Ectodermal cell (in vitro differentiated cells): ENCODE data around the gene PGLYRP1.

Source experiments
- H3K27ac ChIP-seq: 2 replicates; pipeline ENCODE4 v1.7.0; 2013; ENCODE audit warnings: mild to moderate bottlenecking, low read depth, low read length; ENCODE audit not compliant: insufficient read depth, poor library complexity, severe bottlenecking
- H3K27me3 ChIP-seq: 2 replicates; pipeline ENCODE4 v1.7.0; 2013; ENCODE audit warnings: mild to moderate bottlenecking, low read length; ENCODE audit not compliant: insufficient read depth, control insufficient read depth, poor library complexity, severe bottlenecking
- H3K36me3 ChIP-seq: one replicate; pipeline ENCODE4 v1.7.0; 2013; ENCODE audit warnings: low read length; ENCODE audit not compliant: control insufficient read depth, insufficient read depth
- H3K4me1 ChIP-seq: one replicate; pipeline ENCODE4 v1.7.0; 2013; ENCODE audit warnings: low read length; ENCODE audit not compliant: control insufficient read depth, insufficient read depth
- H3K4me3 ChIP-seq: 2 replicates; pipeline ENCODE4 v1.7.0; 2013; ENCODE audit warnings: low read depth, low read length, control low read depth; ENCODE audit not compliant: insufficient read depth
- H3K9me3 ChIP-seq: 2 replicates; pipeline ENCODE4 v1.7.0; 2013; ENCODE audit warnings: mild to moderate bottlenecking, low read length, moderate library complexity; ENCODE audit not compliant: control insufficient read depth
- WGBS, 2 experiments: methylation state at CpG; one replicate each; pipeline ENCODE4 v1.1.7; 2013; ENCODE audit warnings: missing lambda C conversion rate in 2 of 2; 5-methylcytosine and 5-hydroxymethylcytosine counted together

Gene PGLYRP1

GRCh38 chr19:46056536-46056935, 33.7 kb upstream of the PGLYRP1 start:
- WGBS, 2 experiments = 79% methylated on average over 4 of the region's 4 CpGs
- no peaks in the 10 kb centered on the region for H3K4me1 ChIP-seq
- peaks cover 15% of the 10 kb centered on the region for H3K27me3 ChIP-seq
- H3K9me3 ChIP-seq = no peaks in the 10 kb centered on the region
- H3K36me3 ChIP-seq = no peaks in the 10 kb centered on the region
- no peak overlapping the region for H3K27ac ChIP-seq
- H3K4me3 ChIP-seq = no peak overlapping the region

GRCh38 chr19:46052896-46053295, 30.0 kb upstream of the PGLYRP1 start:
- Histone ChIP-seq H3K4me3 (no peak overlapping the region), H3K9me3 (peaks cover 2% of the 10 kb centered on the region), H3K27me3 (peaks cover 15% of the 10 kb centered on the region), H3K4me1 (no peaks in the 10 kb centered on the region), H3K36me3 (no peaks in the 10 kb centered on the region), H3K27ac (no peak overlapping the region)
- WGBS, 2 experiments = 72 to 79% methylated on average over 4 of the region's 4 CpGs

- Histone ChIP-seq H3K27ac (no peak overlapping the region), H3K4me3 (no peak overlapping the region), H3K9me3 (peaks cover 2% of the 10 kb centered on the region), H3K27me3 (peaks cover 12% of the 10 kb centered on the region), H3K4me1 (no peaks in the 10 kb centered on the region), H3K36me3 (no peaks in the 10 kb centered on the region)
- WGBS, 2 experiments = 77 to 78% methylated on average over 7 of the region's 7 CpGs
Measured at GRCh38 chr19:46049597-46049996, 26.7 kb upstream of the PGLYRP1 start.

- Histone ChIP-seq H3K27me3 (no peaks in the 10 kb centered on the region), H3K9me3 (no peaks in the 10 kb centered on the region), H3K36me3 (no peaks in the 10 kb centered on the region), H3K4me3 (no peak overlapping the region), H3K4me1 (no peaks in the 10 kb centered on the region), H3K27ac (no peak overlapping the region)
- WGBS, 2 experiments = 93 to 100% methylated on average over 1 of the region's 1 CpG
Measured at GRCh38 chr19:46043519-46043918, 20.7 kb upstream of the PGLYRP1 start.

DNA sequence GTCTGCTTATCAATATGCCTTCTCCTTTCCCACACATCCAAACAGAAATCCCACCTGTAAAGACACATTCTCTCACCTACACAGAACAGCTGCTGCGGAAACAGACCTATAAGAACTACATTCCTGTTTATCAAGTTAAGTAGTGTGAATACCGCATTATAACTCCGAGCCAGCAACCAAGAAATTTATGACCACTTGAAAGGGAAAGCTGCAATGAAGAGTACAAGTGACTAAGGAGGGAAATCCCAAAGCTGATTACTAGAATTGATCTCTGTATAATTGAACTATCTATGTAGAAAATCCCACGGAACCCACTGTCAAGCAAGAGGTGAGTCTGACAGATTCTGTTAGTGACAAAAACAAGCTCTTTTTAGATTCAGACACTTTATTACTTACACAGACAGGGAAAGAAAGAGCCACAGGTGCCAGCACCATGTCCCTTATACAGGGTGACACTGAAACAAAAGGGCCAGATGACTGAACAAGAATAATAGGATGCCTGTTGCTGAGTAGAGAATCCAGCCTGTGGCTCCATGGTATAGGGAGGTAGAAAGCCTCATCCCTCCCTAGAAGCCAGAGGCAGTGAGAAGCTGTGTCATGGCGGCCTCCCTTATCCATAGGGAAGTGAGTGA, 19.5 kb upstream of the PGLYRP1 start:
- no peaks in the 10 kb centered on the region for H3K36me3 ChIP-seq
- H3K27ac ChIP-seq = no peak overlapping the region
- no peaks in the 10 kb centered on the region for H3K4me1 ChIP-seq
- H3K9me3 ChIP-seq = no peaks in the 10 kb centered on the region
- WGBS, 2 experiments = 91 to 94% methylated on average over 5 of the region's 5 CpGs
- no peak overlapping the region for H3K4me3 ChIP-seq
- H3K27me3 ChIP-seq = no peaks in the 10 kb centered on the region

DNA sequence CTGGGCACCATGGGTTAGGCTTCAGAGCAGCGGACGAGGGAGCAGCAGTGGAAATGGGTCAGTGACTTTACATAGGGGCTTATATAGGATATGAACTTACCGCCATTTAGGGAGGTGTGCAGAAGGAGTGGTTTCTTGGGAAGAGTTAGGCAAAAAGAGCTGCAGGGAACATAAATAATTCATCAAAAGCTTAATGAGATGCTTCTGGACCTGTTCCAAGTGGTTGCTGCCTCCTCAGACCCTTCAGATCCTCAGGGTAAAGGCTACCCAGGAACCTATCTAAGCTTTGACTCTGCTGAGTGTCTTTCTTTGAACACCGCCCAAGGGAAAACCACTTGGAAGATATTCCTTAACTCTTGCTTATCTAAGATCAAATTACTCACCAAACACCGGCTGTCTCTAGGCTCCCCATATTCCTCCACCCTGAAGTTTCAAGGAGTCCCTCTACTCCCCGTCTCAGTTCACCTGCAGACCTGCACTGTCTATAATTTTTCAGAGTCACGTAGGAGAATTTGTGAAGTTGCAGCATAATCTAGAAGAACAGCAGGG, 18.2 kb upstream of the PGLYRP1 start, which contains the start of gene IGFL4:
IGFL4 (minus strand) TSS at position 51 of the 549 bp plus-strand sequence; CDS start at position 11, 40 bp downstream.
- H3K4me1 ChIP-seq = no peaks in the 10 kb centered on the region
- H3K27me3 ChIP-seq = no peaks in the 10 kb centered on the region
- no peaks in the 10 kb centered on the region for H3K36me3 ChIP-seq
- WGBS, 2 experiments = 93 to 97% methylated on average over 7 of the region's 7 CpGs
- H3K27ac ChIP-seq = no peak within 1 kb of the TSS
- H3K9me3 ChIP-seq = no peaks in the 10 kb centered on the region
- no peak within 1 kb of the TSS for H3K4me3 ChIP-seq

GRCh38 chr19:46040125-46040524, 17.3 kb upstream of the PGLYRP1 start:
- H3K4me3 ChIP-seq = no peak overlapping the region
- H3K27me3 ChIP-seq = no peaks in the 10 kb centered on the region
- no peak overlapping the region for H3K27ac ChIP-seq
- WGBS, 2 experiments = 91 to 95% methylated on average over 6 of the region's 6 CpGs
- no peaks in the 10 kb centered on the region for H3K9me3 ChIP-seq
- H3K36me3 ChIP-seq = no peaks in the 10 kb centered on the region
- no peaks in the 10 kb centered on the region for H3K4me1 ChIP-seq

DNA sequence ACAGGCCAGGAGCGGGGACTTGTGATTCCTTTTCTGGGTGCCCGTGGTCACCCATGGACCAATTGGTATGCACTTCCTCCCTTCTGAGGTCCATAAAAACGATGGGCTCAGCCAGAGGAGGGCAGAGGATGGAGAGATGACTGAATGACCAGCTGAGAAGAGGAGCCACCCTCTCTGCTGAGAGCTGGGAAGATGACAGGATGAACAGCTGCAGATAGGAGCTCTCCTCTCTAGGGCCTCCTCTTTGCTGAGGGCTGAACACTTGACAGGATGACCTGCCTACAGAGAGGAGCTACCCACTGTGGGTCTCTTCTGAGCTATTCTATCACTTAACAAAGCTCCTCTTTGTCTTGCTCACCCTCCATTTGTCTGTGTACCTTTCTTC, 13.9 kb upstream of the PGLYRP1 start:
- H3K27me3 ChIP-seq = no peaks in the 10 kb centered on the region
- H3K9me3 ChIP-seq = no peaks in the 10 kb centered on the region
- H3K36me3 ChIP-seq = peaks cover 8% of the 10 kb centered on the region
- H3K27ac ChIP-seq = no peak overlapping the region
- 78 to 84% methylated on average over 3 of the region's 3 CpGs for WGBS, 2 experiments
- no peaks in the 10 kb centered on the region for H3K4me1 ChIP-seq
- no peak overlapping the region for H3K4me3 ChIP-seq

DNA sequence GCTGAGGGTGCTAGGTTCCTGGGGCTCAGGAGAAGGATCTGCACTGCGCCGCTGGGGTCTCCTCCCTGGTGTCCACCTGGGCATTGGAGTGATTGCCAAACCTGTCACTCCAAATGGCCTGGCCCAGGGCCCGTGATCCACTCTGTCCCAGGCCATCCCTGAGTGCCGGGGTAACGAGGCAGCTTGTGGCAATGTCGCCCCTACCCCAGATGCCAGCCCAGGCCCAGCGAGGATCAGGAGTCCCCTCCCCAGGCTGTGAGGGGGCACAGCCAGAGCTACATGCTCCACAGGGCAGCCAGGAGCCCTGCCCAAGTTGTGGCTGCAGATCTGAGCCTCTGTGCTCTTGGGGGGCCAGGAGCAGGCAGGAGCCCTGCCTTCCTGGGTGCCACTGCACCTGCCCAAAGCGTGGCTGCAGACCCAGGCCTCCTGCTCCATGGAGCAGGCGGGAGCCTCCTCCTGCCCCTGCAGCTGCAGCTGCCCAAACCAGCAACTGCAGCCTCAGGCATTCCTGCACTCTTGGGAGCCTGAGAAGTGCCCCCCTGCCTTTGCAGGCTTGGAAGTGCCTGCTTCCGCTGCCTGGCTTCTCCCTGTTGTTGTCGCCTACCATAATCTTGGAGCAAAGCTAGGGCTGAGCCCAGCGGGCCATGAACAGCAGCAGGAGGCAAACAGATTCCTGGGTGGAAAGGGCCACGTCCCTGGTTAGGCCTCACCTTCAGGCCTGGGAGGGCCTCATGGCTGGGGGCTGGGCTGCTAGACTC, 13.3 kb upstream of the PGLYRP1 start:
- WGBS, 2 experiments = 90 to 91% methylated on average over 13 of the region's 13 CpGs
- Histone ChIP-seq H3K9me3 (no peaks in the 10 kb centered on the region), H3K27me3 (no peaks in the 10 kb centered on the region), H3K4me1 (peaks cover 2% of the 10 kb centered on the region), H3K4me3 (no peak overlapping the region), H3K36me3 (peaks cover 8% of the 10 kb centered on the region), H3K27ac (no peak overlapping the region)

DNA sequence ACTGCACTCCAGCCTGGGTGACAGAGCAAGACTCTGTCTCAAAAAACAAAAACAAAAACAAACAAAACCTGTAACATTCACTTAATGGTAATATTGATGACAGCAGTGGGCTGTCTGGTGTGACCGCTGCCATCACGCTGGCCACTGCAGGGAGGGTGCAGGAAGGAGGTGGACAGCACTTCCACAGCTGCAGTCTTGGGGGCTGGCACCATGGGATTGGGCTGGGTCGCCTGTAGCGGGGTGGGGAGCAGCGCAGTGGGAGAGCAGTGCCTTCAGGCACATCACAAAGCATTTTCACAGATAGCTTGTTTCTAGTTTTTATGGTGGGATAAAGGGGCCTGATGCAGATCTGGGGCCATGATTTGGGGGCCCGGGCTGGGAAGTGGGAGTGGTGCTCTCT, 12.7 kb upstream of the PGLYRP1 start:
- no peaks in the 10 kb centered on the region for H3K9me3 ChIP-seq
- WGBS, 2 experiments = 94 to 95% methylated on average over 6 of the region's 6 CpGs

More for the DNA sequence above, 12.7 kb upstream of the PGLYRP1 start:
- H3K4me3 ChIP-seq = no peak overlapping the region
- H3K27me3 ChIP-seq = no peaks in the 10 kb centered on the region
- H3K4me1 ChIP-seq = peaks cover 9% of the 10 kb centered on the region
- peaks cover 8% of the 10 kb centered on the region for H3K36me3 ChIP-seq
- no peak overlapping the region for H3K27ac ChIP-seq
